Hypothalamus (tissue), 51 donors: ENCODE measurements around the gene SLC39A13.
A peak's percentile ranks its signal among the peaks of the same experiment; 100 is the strongest.

Source experiments
- DNase-seq, 51 donors: peaks; one replicate each; lab custom pipeline; 2025; lab: John Stamatoyannopoulos, UW

SLC39A13 gene

DNA sequence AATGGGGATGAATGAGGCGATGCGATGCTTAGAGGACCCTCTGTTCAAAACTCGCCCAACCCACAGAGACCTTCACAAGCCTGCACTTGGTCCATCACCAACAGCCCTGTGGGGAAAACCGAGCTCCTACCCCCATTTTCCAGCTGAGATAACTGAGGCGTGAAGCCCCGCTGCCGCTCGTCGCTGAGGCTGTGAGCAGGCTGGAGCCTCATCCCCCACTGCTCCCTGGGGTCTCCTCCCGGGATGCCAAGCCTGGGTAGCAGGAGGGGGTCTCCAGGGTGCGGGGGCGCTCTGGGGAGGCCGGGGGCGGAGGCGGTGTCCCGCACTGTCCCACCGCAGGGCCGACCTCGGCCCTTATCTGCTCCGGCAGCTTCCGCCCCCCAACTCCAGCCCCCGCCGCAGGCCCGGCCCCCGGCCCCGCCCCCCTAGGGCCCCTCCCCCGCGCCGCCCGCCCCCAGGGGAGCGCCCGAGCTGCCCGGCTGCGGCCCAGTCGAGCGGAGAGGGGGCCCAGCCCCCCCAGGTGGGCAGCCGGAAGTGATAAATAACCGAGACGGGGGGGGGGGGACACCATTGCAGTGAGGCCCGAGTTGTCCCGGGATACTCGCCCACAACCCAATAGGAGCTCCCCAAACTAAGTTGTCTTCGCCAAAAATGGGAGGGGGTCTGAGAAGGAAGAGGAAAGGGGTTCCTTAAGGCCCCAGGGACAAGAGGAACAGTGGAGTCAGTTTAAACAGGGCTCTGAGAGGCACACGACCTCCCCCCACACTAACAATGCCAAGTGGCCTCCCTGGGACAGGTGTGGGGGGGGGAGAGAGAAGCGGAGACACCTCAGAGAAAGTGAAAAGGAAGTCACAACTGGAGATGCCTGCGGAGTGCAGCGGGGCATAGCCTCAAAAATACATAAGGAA, 8.3 kb upstream of the SLC39A13 start:
- peak in 2 of 51 donors; percentile 21 to 23 for DNase-seq

DNA sequence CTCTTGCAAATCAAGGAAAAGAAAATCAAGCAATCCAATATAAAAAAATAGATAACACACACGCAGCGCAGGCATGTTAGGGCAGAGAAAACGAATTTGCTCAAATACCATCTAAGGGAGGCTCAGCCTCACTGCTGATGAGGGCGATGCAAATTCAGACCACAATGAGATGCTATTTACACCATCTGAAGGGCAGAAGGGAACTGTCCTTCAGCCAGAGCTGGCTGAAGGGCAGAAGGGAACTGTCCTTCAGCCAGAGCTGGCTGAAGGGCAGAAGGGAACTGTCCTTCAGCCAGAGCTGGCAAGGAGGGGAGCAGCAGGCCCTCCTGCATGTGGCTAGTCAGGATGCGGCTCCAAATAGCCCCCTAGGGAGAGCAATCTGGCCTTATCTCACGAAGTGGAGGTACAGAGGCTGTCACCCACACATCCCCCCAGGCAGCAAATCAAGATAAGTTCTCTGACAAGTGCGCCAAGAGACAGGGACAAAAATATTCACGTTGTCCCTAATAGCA, 7.6 kb upstream of the SLC39A13 start:
- no peak for DNase-seq

DNA sequence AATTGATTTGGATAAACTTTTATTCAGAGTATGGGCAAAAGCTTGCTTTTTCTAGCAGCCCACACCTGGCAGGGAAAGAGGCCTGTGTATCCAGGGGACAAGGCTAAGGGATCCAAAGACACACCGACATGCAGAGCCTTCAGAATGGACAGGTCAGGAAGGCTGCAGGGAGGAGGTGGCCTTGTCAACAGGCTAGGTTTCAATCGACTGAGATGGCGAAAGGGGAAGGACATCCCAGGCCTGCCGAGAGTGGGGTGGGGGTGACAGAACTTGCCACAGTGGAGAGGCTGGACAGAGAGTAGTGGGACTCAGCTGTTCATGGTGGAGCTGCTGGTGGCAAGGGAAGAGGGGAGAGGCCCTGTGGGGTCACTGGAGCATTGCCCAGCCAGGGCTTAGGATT, 5.3 kb upstream of the SLC39A13 start:
- no peak for DNase-seq

GRCh38 chr11:47403571-47403970, 4.8 kb upstream of the SLC39A13 start:
- DNase-seq = no peak

DNA sequence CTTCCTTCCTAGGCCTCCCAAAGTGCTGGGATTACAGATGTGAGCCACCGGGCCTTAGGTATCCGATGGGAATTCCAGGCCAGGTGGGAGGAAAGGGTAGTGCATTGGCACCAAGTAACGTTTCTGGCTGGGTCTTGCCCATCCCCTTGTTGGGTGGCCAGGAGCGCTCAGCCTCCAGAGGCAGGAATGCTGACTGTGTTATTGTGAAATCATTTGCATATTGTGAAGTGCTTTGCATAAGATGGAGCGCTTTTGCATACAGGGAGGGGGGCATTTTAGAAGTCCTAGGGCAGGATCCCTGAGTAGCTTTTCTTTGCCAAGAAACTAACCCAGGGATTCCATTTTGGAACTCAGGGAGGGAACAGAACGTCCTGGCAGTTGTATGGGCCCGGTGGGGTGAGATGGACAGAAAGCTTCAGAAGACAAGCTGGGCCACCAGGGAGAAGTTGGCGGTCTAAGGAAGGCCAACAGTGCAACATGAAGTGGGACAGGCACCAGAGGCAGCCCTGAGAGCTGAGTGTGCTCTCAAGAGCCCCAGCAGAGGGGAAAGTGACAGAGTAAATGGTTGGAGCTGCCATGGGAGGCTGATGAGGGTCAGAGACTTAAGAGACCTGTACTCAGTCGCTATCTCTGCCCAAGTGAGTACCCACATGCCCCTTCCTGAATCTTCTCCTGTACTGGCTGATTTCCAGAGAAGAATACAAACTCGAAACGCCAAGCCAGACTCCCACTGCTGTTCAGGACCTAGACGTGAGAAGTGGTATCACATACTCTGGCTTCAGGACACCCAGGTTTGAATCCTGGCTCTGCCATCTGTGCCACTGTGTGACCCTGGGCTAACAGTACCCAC, 1.3 kb upstream of the SLC39A13 start:
- peak in 10 of 51 donors; percentile 19 to 66 (median 32) for DNase-seq

- DNase-seq = peak in 7 of 51 donors; percentile 36 to 72 (median 59)
Observed at GRCh38 chr11:47408598-47409439, 429 bp downstream of the SLC39A13 start.

GRCh38 chr11:47409440-47410369, 1.3 kb downstream of the SLC39A13 start:
- no peak for DNase-seq

- DNase-seq = no peak
Observed at GRCh38 chr11:47410370-47411264, 2.2 kb downstream of the SLC39A13 start.

- DNase-seq = peak in 20 of 51 donors; percentile 19 to 64 (median 46)
Observed at GRCh38 chr11:47411884-47412746, 3.7 kb downstream of the SLC39A13 start.

DNA sequence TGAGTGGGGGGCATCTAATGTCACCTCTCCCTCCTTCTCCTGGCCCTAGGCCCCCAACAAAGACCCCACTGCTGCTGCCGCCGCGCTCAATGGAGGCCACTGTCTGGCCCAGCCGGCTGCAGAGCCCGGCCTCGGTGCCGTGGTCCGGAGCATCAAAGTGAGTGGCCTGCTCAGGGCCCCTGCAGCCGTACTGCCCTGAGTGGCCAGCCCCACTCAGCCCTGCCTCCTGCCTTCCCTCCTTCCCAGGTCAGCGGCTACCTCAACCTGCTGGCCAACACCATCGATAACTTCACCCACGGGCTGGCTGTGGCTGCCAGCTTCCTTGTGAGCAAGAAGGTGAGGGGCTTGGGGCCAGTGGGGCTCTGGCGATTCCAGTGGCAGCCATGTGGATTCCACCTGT, 5.0 kb downstream of the SLC39A13 start:
- DNase-seq = no peak

DNA sequence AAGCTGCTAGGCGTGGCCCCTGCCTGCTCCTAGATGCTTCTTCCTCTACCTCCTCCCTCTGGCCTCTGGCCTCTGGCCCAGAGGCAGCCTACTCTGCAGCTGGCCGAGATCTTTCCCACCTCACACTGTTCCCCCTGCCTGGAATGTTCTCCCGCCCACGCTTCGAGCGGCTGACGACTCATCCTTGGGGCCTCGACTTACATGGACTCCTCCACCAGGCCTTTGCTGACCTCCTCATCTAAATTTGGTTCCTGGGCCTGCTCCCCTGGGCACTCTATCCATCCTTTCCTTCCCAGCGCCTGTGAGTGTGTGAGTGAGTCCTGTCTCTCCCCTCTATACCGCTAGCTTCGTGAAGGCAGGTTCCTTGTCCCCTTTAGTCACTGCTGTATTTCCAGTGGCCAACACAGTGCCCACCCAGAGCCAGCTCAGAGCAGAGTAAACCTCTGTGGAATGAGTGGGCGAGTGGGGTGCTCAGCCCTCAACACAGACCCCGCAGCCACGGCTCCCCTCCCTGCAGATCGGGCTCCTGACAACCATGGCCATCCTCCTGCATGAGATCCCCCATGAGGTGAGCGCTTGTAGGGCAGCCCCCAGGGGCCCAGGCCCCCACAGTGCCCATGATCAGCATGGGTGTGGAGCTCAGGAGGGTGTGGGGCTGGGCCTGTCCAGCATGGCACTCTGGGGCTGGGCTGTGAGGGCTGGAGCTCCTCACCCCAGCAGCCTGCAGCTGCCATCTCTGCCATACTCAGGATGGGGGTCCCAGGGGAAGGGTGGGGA, 5.7 kb downstream of the SLC39A13 start:
- peak in 1 of 51 donors; percentile 39 for DNase-seq

DNA sequence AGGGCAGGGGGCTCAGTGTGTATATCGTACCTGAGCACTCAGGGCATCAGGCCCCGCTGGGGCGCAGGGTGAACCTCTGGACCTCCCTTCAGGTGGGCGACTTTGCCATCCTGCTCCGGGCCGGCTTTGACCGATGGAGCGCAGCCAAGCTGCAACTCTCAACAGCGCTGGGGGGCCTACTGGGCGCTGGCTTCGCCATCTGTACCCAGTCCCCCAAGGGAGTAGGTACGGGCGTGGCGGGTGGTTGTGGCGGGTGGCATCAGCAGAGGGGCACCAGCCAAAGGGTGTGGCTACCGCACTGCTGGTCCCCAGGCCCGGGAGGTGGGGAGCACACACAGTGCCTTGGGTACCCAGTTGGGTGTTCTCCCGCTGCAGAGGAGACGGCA, 6.3 kb downstream of the SLC39A13 start:
- no peak for DNase-seq

DNA sequence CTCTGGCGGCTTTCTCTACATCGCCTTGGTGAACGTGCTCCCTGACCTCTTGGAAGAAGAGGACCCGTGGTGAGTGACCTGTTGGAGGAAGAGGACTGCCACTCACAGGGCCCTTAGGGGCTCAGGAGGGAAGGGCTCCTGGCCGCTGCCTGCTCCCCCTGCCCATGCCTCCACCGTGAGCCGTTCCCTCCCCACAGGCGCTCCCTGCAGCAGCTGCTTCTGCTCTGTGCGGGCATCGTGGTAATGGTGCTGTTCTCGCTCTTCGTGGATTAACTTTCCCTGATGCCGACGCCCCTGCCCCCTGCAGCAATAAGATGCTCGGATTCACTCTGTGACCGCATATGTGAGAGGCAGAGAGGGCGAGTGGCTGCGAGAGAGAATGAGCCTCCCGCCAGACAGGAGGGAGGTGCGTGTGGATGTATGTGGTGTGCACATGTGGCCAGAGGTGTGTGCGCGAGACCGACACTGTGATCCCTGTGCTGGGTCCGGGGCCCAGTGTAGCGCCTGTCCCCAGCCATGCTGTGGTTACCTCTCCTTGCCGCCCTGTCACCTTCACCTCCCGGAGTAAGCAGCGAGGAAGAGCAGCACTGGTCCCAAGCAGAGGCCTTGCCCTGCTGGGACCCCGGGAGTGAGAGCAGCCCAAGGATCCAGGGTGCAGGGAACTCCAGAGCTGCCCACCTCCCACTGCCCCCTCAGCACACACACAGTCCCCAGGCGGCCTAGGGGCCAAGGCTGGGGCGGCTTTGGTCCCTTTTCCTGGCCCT, 6.9 kb downstream of the SLC39A13 start:
- no peak for DNase-seq

DNA sequence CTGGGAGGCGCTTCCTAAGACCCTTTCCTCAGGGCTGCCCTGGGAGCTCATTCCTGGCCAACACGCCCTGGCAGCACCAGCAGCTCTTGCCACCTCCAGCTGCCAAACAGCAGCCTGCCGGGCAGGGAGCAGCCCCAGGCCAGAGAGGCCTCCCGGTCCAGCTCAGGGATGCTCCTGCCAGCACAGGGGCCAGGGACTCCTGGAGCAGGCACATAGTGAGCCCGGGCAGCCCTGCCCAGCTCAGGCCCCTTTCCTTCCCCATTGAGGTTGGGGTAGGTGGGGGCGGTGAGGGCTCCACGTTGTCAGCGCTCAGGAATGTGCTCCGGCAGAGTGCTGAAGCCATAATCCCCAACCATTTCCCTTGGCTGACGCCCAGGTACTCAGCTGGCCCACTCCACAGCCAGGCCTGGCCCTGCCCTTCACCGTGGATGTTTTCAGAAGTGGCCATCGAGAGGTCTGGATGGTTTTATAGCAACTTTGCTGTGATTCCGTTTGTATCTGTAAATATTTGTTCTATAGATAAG, 7.6 kb downstream of the SLC39A13 start:
- DNase-seq = peak in 11 of 51 donors; percentile 14 to 70 (median 32)

DNA sequence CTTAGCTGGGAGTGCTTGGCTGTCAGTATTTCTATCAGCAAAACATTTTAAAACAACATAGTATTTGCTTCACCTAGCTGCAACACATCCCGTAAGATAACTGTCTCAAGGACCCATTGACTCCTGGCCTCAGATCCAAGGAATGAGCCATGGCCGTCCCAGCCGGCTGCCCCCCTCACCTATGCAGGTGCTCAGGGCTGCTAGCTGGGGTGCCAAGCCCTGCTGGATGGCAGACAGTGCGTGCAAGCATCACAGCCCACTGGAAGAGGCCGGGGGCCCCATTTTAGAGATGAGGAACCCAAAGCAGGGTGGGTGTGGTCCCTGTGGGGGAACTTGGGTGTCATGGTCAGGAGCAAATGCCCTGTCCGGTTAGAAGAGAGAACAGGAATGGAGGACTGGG, 9.3 kb downstream of the SLC39A13 start:
- DNase-seq = no peak
